Frontal cortex (tissue), 4 donors: Measurements from ENCODE around the gene ANKRD22. TPM values are rescaled to one million over a fixed set of nuclear protein-coding genes. Genes with fewer than 3 reads are reported as not detected.
"Not testable (repeated sequence)": the region's sequence is repeated elsewhere in the genome, so short reads cannot be mapped to it uniquely, and the experiment has no call there.

Experiments used
- DNase-seq, 2 donors: peaks; one replicate each; pipeline ENCODE4 v3.0.0; 2012; ENCODE audit warnings: low spot score in 2 of 2
- FAIRE-seq: peaks from 2 replicates; lab custom pipeline; 2012; peaks lifted over from hg19 to GRCh38; lab: Jason Lieb, UNC
- total RNA-seq: library from RNA; depleted of rRNA; stranded (reverse); fragments of >200 nt; gene quantifications from one replicate; pipeline ENCODE4 v1.2.3, GENCODE V29; 2014
- donor health status: control.
- donor health status: control.
- donor health status: control.

Gene ANKRD22
- total RNA-seq, 1 donor from 2014 or later: under 0.01 TPM

DNA sequence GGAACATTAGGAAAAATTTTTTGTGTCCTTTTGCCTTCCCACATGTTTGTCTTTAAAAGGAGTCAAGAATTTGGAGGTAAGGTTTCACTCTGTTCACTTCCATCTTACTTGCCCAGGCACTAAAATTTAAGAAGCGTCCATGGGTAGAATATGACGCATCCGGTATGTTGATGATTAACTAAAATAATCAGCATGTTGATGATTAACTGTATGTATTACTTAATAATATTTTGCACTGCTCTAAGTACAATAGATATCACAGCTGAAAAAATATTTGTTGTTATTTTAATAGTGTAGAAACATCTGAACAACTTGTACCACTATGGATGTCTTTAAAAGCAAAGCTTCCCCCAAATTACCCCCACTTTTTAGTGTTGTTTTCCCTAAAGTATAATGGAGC lies 11.5 kb downstream of the ANKRD22 start:
- DNase-seq (no peak), FAIRE-seq (no peak)

DNA sequence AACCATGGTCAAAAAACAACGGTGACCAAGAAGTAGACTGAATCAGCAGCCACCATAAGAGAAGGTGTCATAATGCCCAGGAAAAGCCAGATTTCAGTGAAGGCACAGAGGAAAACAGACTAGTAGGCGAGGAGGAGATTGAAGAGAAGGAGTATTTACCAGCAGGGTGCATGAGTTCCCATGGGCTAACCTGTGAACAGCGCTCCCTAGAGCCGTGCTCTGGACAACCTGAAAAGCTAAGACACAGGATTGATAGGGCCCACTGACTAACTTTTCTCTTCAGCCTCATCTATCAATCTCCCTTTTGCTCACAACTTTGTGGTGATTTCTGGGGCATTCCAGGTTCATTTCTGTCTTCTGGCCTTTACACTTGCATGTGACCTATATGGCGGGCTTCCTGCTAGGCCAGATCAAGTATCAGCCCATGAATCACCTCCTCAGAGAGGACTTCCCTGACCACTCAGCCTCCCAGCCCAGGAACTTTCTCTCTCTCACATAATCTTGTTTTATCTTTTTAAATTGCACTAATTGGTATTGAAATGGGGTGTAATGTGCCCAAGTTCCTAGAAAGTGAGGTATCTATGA lies 12.8 kb downstream of the ANKRD22 start:
- DNase-seq (no peak), FAIRE-seq (no peak)

DNA sequence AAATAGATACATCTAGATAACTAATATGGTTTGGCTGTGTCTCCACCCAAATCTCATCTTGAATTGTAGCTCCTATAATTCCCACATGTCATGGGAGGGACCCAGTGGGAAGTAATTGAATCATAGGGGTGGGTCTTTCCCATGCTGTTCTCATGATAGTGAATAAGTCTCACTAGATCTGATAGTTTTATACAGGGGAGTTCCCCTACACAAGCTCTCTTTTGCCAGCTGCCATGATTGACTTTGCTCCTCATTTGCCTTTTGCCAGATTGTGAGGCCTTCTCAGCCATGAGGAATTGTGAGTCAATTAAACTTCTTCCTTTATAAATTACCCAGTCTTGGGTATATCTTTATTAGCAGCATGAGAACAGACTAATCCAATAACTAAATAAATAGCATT lies 14.0 kb downstream of the ANKRD22 start:
- not testable (repeated sequence) for DNase-seq, FAIRE-seq

DNA sequence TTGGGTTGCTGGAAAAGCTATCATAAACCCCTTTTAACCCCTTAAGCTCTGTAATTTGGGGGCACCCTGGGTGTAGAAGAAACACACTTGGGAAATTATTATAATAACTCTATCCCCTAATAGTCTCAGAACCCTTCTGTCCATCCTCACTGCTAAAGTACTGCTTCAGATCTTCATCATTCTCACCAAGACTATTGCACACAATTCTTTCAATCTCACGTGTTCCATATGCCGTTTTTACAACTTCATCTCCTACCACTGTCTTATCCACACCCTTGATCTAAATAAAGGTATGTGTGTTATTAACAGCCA lies 15.8 kb downstream of the ANKRD22 start:
- DNase-seq (no peak), FAIRE-seq (no peak)

DNA sequence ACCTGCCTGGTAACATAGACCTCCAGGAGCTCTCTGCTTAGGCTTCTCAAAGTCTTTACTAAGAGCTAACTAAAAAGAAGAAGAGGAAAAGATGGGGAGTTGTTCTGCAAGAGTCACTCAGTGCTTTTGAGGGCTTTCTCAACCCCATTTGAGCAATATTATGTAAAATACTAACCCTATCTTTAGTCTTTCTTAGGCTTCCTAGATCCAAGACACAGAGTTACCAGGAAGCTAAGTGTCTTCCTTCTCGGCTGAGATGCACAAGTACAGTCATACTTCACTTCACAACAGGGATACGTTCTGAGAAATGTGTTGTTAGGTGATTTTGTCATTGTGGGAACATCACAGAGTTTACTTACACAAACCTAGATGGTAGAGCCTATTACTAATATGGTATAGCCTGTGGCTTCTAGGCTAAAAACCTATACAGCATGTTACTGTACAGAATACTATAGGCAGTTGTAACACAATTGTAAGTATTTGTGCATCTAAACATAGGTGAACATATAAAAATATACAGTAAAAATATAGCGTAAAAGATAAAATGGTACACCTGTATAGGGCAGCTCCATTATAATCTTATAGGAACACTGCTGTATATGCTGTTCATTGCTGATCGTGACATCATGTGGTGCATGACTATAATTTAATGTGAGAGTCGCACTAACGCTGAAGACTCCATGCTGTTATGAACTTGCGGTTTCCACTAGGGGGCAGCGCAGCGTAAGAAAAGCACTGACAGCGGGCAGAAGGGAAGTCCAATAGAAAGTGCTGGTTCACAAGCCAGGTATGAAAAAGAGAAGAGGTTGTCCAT lies 16.3 kb downstream of the ANKRD22 start:
- peak; percentile 79 for FAIRE-seq
- DNase-seq: peak; percentile 8 to 41

DNA sequence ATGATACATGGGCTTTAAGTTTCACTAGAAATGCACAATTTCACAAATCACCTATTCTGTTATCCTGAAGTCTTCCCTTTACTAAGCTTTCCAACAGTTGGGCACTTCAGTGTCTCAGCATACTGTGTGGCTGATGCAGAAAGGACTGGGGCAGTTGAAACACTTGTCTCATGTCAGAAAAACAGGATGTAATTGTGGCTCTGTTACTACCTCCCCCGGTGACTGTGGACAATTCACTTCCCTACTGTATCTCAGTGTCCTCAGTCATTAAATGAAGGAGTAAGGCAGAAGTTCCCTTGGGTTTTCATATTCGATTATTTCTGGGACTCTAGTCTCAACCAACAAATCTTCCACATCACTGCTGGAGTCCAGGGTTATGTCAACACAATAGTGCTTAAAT lies 17.9 kb downstream of the ANKRD22 start:
- no peak for DNase-seq
- FAIRE-seq: no peak

DNA sequence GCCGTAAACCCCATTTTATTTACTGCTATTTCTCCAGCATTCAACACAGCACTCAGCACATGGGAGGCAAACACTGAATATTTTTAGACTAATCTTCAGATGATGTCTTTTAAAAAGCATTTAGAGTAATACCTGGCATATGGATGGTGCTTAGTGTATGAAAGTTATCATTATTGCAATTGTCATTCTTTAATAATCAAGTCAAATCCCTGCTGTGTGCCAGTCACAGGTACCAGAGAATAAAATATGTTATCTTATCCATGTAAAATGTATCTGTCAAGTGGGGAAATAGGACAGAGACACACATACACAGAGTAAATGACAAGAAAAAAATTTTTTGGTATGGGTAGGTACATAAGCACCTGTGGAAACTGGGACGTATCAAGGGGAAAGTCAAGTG lies 18.5 kb downstream of the ANKRD22 start:
- DNase-seq (no peak), FAIRE-seq (no peak)

DNA sequence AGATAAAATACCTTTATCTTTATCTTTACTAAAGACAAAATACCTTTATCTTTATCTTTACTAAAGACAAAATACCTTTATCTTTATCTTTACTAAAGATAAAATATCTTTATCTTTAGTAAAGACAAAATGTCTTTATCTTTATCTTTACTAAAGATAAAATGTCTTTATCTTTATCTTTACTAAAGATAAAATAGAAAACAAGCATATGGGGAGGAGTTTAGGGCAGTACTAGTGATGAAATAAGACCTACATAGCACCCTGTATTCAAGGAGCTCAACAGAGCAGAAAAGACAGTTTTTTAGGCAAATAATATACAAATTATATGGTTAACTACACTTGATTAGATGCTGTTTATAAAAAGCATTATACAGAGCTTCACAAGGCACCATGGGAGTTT lies 19.3 kb downstream of the ANKRD22 start:
- FAIRE-seq: peak; percentile 67
- no peak for DNase-seq

DNA sequence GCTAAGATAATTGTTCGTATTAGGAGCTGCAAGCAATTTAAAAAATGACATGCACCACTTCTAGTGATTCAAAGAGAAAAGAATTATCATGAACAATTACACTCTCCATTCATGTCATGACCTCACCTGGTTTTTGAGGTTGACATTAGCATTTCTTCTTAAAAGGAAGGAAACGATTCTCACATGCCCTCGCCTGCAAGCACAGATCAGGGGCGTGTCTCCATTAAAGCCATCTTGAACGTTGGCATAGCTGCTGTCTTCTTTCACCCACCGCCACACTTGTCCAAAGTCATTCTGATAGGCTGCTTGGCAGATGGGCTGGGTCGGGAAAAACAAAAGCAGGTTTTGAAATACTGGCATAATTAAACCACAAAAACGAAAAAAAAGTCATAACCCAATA lies 19.9 kb downstream of the ANKRD22 start:
- DNase-seq (no peak), FAIRE-seq (no peak)

DNA sequence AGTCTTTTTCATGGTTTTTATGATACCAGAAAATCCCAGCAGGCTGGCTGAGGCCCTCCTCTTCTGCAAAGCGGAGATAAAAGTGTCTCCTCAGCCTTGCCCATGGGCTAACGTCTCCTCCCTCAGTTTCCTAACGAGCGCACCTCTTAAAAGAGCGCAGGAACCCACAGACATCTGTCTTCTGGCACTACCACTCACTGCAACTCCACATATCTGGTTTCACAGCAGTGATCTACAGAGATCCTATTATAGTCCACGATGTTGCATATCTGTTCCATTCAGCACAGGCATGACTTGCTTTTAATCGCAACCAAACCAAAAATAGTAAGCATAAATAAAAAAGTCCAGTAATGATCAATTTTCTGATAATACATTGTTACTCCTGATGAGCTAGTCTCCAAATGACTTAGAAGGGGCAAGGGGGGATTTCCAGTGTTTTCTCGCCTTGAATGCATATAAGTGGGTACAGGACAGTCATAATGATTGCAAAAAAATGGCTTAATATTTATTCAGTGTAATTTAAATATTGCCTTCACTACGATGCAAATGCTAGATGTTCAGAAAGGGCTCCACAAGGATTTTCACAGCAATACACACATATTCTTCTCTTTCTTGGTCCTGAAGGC lies 20.9 kb downstream of the ANKRD22 start:
- no peak for FAIRE-seq

DNA sequence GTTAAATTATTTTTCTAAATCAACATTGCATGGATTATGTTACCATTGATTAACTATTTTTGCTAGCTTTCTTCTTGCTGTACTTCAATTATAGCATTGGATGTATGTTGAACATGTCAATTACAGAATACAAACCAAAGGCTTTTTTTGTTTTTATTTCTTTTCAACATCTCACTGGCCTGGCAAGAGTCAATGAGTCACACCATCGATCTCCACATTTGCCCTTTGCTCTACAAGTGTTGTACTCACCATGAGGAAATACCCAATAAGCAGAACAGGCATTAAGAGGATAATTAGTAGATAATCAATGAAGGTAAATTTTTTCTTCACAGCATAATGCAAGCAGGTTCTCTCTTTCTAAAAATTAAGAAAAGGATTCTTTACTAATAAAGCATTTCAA lies 23.3 kb downstream of the ANKRD22 start:
- FAIRE-seq: no peak
- no peak for DNase-seq

More for the DNA sequence above, 20.9 kb downstream of the ANKRD22 start:
- DNase-seq: no peak

DNA sequence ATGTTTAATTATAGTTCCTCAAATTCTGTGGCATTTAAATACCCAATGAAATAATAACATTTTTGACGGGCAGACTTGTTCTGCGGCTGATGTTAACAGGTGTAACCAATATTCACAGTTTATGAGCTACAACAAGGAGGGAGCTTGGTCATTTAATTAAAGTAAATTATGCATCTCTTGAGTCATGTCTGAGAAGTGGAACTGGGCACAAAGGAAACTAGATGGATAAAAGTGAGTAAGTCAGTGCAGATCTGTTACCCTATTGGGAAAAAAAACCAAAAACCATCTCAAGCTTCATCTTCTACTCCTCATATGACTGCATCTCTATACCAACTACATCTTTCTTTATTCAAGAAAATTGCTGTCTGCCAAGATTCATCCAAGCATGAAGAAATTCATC lies 24.0 kb downstream of the ANKRD22 start:
- no peak for FAIRE-seq
- DNase-seq: no peak

DNA sequence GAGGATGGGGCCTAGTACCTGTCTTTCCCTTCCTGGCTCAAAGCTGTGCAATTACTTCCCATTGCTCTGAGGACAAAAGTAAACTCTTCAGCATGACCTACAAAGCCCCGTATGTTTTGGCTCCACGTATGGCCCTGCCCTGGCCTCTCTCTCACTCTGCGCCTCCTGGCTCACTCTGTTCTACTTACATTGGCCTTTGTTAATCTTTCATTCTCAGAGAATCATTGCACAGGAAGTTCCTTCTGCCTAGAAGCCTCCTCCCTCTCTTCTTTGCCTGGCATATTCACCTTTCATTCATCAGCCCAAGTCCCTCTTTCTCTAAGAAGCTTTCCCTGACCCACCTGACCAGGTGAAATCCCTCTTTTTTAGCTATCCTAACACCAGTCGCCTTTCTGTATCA lies 25.3 kb downstream of the ANKRD22 start:
- FAIRE-seq: no peak
- DNase-seq: no peak

DNA sequence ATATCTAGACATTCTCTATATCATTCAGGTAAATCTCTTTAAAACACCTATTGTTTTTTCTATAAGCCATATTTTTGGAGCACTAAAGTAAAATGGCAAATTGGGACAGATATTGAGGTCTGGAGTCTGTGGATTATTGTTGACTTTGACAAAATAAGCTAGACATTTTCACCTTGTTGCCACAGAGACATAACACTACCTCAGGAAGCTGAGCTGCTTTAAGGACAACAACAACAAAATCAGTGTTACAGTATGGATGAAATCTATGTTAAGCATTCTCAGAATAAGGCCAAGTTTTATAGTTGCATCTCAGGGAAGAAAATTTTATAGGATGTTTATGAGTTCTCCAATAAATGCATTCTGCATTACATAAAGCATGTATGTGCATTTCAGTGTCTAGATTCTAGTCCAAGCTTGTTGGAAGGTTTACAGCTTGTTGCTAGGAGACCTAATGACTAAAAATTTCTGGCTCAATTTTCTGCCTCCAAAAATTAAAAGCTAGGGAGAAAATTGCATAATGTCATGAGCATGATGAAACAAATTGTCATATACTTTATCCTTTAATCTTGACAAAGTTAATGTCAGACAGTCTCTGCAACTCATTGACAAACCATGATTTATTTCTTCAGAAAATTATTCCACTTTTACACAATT lies 30.8 kb downstream of the ANKRD22 start:
- FAIRE-seq (no peak), DNase-seq (no peak)

DNA sequence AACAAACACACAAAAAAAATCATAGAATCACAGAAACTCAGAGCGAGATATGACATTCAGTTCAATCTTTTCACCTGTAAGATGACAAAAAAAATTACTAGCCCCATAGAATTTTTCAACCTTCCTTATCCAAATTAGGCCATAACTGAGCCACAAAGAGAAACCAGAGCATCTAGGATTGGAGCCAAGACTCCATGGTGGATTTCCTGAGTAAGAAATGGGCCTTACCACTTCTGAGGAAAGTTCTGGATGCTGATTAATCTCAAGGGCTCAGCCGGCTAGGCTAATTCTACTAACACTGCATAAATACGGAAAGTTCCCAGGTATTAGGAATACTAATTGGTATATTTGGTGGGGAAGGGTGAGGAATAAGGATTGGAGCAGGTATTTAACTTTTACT lies 32.4 kb downstream of the ANKRD22 start:
- no peak for DNase-seq
- no peak for FAIRE-seq

DNA sequence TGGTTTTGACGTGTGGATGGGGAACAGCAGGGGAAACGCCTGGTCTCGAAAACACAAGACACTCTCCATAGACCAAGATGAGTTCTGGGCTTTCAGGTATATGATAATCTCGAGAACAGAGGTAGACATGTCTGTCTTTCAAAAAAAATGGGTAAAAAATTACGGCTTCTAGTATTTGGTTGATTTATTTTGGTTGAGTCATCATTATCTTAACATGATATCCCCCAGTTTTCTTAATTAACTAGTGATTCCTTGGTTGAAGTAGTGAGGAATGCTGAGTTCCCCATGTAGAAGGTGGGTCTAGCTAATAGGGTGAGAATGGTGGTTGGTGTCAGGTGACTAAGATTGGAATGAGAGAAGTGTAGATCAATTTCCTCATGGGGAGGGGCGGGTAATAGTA lies 38.4 kb downstream of the ANKRD22 start:
- FAIRE-seq: no peak
- no peak for DNase-seq

DNA sequence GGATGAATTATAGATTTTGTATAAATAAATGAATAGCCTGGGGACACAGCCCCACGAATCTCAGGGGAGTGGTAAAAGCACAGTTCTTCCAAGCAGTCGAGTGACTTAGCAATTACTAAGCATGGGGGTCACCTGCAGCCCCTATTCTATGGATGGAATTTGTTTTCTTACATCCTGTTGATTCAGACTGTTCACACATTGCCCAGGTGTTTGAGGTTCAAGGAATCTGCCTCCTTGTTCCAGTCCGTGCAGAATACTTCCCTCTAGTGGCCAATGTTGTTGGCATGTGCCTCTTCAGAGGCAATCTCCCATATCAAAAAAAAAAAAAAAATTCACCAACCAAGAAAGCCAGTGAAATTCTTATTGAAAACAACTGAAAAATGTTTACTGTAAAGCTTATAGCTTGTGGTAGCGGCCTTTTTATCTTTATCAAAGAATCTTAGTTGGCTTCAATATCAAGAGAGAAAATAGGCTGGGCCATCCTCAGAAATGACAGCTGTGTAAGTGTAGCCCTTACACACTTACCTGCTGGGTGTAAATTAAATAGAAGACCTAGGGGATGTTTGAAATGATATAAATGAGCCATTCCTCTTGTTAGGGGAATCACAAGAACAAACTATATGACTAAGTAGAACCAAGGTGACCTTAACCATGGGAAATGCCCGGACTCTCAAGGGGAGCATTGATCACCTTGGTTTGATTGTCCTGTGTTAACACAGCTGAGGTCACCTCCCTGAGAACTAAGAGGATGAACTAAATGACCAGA lies 41.3 kb downstream of the ANKRD22 start:
- DNase-seq (no peak), FAIRE-seq (no peak)

DNA sequence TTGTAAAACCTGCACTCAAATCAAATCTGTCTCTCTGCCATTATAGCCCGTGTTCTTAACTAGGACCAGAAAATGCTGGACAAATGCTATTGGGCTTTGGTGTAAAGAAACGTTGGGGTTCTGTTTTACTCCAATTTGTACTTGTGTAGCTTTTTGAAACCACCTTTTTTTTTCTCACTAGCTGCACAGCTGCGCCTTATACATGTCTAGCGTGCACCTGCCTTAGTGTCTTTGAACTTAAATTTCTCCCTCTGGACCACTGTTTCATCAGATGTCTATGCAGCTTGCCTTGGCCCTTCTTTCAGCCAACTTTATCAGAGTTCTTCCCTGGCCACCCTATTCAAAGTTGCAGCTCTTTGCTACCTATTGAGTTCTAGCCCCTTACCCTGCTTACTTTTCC lies 42.0 kb downstream of the ANKRD22 start:
- no peak for FAIRE-seq
- no peak for DNase-seq

DNA sequence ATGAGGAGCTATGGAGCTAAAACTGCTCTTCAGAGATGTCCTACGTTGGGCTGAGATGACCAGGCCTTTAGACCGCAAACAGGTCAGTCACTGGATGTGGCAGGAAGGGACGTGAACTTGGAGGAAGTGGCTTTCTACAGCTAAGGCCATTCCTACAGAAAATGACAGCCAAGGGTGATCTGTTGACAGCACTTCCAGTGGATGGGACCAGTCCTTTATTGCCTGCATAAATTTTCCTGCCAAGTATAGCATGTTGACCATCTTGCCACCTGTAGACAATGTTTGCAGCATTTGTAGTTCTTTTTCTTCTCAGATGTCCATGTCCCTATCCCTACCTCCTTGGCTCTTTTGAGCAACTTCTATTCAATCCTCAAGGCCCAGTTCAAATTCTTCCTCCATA lies 45.7 kb downstream of the ANKRD22 start:
- DNase-seq (no peak), FAIRE-seq (no peak)

DNA sequence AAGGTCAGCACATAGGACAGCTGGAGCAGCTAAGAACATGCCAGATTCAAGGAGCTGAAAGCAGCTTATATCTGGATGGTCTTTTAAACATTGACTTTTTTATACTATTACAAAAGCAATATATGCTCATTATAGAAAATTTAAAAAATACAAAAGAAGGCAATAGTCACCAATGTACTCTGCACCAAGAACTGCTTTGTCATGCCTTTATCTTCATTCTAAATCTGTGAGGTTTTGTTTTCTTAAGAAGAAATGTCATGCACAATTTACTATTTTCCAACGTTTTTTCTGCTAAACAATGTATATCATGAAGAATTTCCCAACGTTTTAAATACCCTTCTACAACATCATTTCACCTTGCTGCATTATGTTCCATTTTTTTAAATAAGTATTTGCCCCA lies 46.3 kb downstream of the ANKRD22 start:
- no peak for DNase-seq
- no peak for FAIRE-seq
